HepG2 (cell line): ENCODE measurements around the gene TBC1D20. TPM values are rescaled to one million over a fixed set of nuclear protein-coding genes. Genes with fewer than 3 reads are reported as not detected.
A peak's percentile ranks its signal among the peaks of the same experiment; 100 is the strongest.

Experiments
- BHLHE40 ChIP-seq: IDR thresholded peaks from 2 replicates; pipeline ENCODE4 v1.6.1; 2011; ENCODE audit warnings: low read length, improper control_type of control experiment
- CENPT ChIP-seq: sonication (generic); formaldehyde crosslinking; IDR thresholded peaks from 2 replicates; pipeline ENCODE4 v1.8.0; 2022; ENCODE audit warnings: low read depth, mild to moderate bottlenecking, moderate library complexity, missing genetic modification reagents
- CREM ChIP-seq, 2 experiments: sonication (generic) in 1 of 2; formaldehyde crosslinking in 1 of 2; IDR thresholded peaks; 2 replicates each; pipeline versions ENCODE4 v1.4.0 to v1.6.1; 2016 to 2020; ENCODE audit warnings: antibody characterized with exemption in 1 of 2, mild to moderate bottlenecking in 1 of 2, missing genetic modification reagents in 1 of 2
- FOXO1 ChIP-seq: sonication (generic); formaldehyde crosslinking; IDR thresholded peaks from 2 replicates; pipeline ENCODE4 v1.4.0; 2020; ENCODE audit warnings: missing genetic modification reagents
- GTF2F1 ChIP-seq: fragments of 150-350 bp; IDR thresholded peaks from 2 replicates; pipeline ENCODE4 v1.6.1; 2014; ENCODE audit warnings: low read length
- MXD4 ChIP-seq: IDR thresholded peaks from 2 replicates; pipeline ENCODE4 v1.6.1; 2016; ENCODE audit warnings: mild to moderate bottlenecking, missing biosample characterization, missing genetic modification reagents
- PHF5A ChIP-seq: IDR thresholded peaks from one replicate; pipeline ENCODE4 v1.6.1; 2018; ENCODE audit warnings: low read depth, missing genetic modification reagents; ENCODE audit not compliant: unreplicated experiment
- RAD21 ChIP-seq: fragments of 450-650 bp; formaldehyde crosslinking; IDR thresholded peaks from 2 replicates; pipeline ENCODE4 v1.5.0; 2020; ENCODE audit warnings: mild to moderate bottlenecking
- RBM22 ChIP-seq: fragments of 200-400 bp; formaldehyde crosslinking; optimal IDR thresholded peaks from 2 replicates; pipeline ENCODE3; 2017; ENCODE audit warnings: mild to moderate bottlenecking, low read length, moderate library complexity
- RCOR2 ChIP-seq: IDR thresholded peaks from 2 replicates; pipeline ENCODE4 v1.6.1; 2016; ENCODE audit warnings: missing biosample characterization, missing genetic modification reagents
- SKI ChIP-seq: fragments of 450-650 bp; IDR thresholded peaks from one replicate; pipeline ENCODE4 v1.6.1; 2018; ENCODE audit warnings: mild to moderate bottlenecking; ENCODE audit not compliant: partially characterized antibody
- SNAPC5 ChIP-seq: sonication (generic); formaldehyde crosslinking; IDR thresholded peaks from 2 replicates; pipeline ENCODE4 v1.8.1; 2023; ENCODE audit warnings: mild to moderate bottlenecking, missing genetic modification reagents, borderline replicate concordance
- SOX13 ChIP-seq, 3 experiments: fragments of 450-650 bp in 1 of 3; sonication (generic) in 1 of 3; formaldehyde crosslinking in 1 of 3; IDR thresholded peaks in 2 of 3; conservative IDR thresholded peaks in 1 of 3; 2 replicates each; pipeline versions ENCODE4 v1.5.0 to v1.6.1; 2016 to 2020; ENCODE audit warnings: antibody characterized with exemption in 1 of 3, mild to moderate bottlenecking in 1 of 3, missing compliant biosample characterization in 1 of 3, missing genetic modification reagents in 1 of 3, moderate library complexity in 1 of 3
- SP1 ChIP-seq, 2 experiments: fragments of 450-650 bp in 1 of 2; sonication (generic) in 1 of 2; formaldehyde crosslinking in 1 of 2; IDR thresholded peaks; 2 replicates each; pipeline versions ENCODE4 v1.4.0 to v1.6.1; 2016 to 2020; ENCODE audit warnings: missing genetic modification reagents in 1 of 2
- SRSF1 ChIP-seq: fragments of 200-400 bp; formaldehyde crosslinking; optimal IDR thresholded peaks from 2 replicates; pipeline ENCODE3; 2017; ENCODE audit warnings: mild to moderate bottlenecking, low read depth, low read length, moderate library complexity
- SRSF4 ChIP-seq: fragments of 200-400 bp; formaldehyde crosslinking; IDR thresholded peaks from one replicate; pipeline ENCODE4 v1.6.1; 2018; ENCODE audit warnings: mild to moderate bottlenecking, low read depth, low read length, moderate library complexity; ENCODE audit not compliant: poor library complexity, severe bottlenecking
- SSRP1 ChIP-seq: IDR thresholded peaks from 2 replicates; pipeline ENCODE4 v1.6.1; 2016; ENCODE audit warnings: control low read depth
- USF2 ChIP-seq, 2 experiments: sonication (generic) in 1 of 2; formaldehyde crosslinking in 1 of 2; IDR thresholded peaks; 2 replicates each; pipeline versions ENCODE4 v1.5.1 to v1.6.1; 2011 to 2020; ENCODE audit warnings: borderline replicate concordance in 1 of 2, low read depth in 1 of 2, low read length in 1 of 2, mild to moderate bottlenecking in 1 of 2, missing genetic modification reagents in 1 of 2, moderate library complexity in 1 of 2
- XRCC5 ChIP-seq: fragments of 200-400 bp; formaldehyde crosslinking; optimal IDR thresholded peaks from 2 replicates; pipeline ENCODE3; 2017; ENCODE audit warnings: mild to moderate bottlenecking, low read length
- ZBTB8A ChIP-seq: sonication (generic); formaldehyde crosslinking; IDR thresholded peaks from 2 replicates; pipeline ENCODE4 v1.4.0; 2020; ENCODE audit warnings: mild to moderate bottlenecking, low read depth, missing genetic modification reagents, borderline replicate concordance
- ZKSCAN8 ChIP-seq: IDR thresholded peaks from 2 replicates; pipeline ENCODE4 v1.6.1; 2016; ENCODE audit warnings: borderline replicate concordance, missing genetic modification reagents, missing compliant biosample characterization
- ZNF124 ChIP-seq: sonication (generic); formaldehyde crosslinking; IDR thresholded peaks from 2 replicates; pipeline ENCODE4 v1.4.0; 2020; ENCODE audit warnings: missing genetic modification reagents
- ZNF326 ChIP-seq: sonication (generic); formaldehyde crosslinking; IDR thresholded peaks from 2 replicates; pipeline ENCODE4 v1.4.0; 2020; ENCODE audit warnings: missing genetic modification reagents, borderline replicate concordance
- ZNF432 ChIP-seq: sonication (generic); formaldehyde crosslinking; IDR thresholded peaks from 2 replicates; pipeline ENCODE4 v1.5.0; 2020; ENCODE audit warnings: missing genetic modification reagents, mild to moderate bottlenecking, borderline replicate concordance
- ZNF530 ChIP-seq: sonication (generic); formaldehyde crosslinking; IDR thresholded peaks from 2 replicates; pipeline ENCODE4 v1.5.0; 2020; ENCODE audit warnings: low read depth, mild to moderate bottlenecking, missing genetic modification reagents
- ZNF619 ChIP-seq: sonication (generic); formaldehyde crosslinking; IDR thresholded peaks from 2 replicates; pipeline ENCODE4 v1.4.0; 2020; ENCODE audit warnings: mild to moderate bottlenecking, missing genetic modification reagents
- ZNF737 ChIP-seq: sonication (generic); formaldehyde crosslinking; IDR thresholded peaks from 2 replicates; pipeline ENCODE4 v1.5.0; 2020; ENCODE audit warnings: missing genetic modification reagents, mild to moderate bottlenecking, borderline replicate concordance
- ZNF879 ChIP-seq: sonication (generic); formaldehyde crosslinking; IDR thresholded peaks from 2 replicates; pipeline ENCODE4 v1.8.1; 2023; ENCODE audit warnings: missing genetic modification reagents
- polyA plus RNA-seq, 8 experiments: library from polyadenylated mRNA; depleted of rRNA in 3 of 8; stranded (reverse) in 7 of 8; unstranded in 1 of 8; fragments of >200 nt; fragmentation: Illumina TruSeq in 4 of 8; extraction: Trizol in 4 of 8; gene quantifications; 2 replicates each; pipeline versions ENCODE4 v1.2.1 to v1.2.3, GENCODE V29; 2011 to 2016; ENCODE audit warnings: low read depth in 4 of 8, missing spikeins in 1 of 8, mixed read lengths in 1 of 8; ENCODE audit not compliant: insufficient read depth in 1 of 8
- total RNA-seq, 5 experiments: library from RNA; depleted of rRNA; stranded (reverse); fragments of >200 nt; fragmentation: Illumina TruSeq; extraction: Trizol; gene quantifications; 2 replicates each; pipeline ENCODE4 v1.2.3, GENCODE V29; 2016; ENCODE audit warnings: low read depth in 1 of 5

Gene TBC1D20
- total and polyA plus RNA-seq, 2 of the 13 experiments (the other 11 are each of a cell fraction or from before 2014, with no cell fraction given) = 36.6 to 47.1 TPM

GRCh38 chr20:391041-391711 lies 71.2 kb downstream of the TBC1D20 start (continued):
- TF ChIP-seq SOX13 (IDR thresholded peaks at IDR 0.05) = no peak
- no peak for TF ChIP-seq SOX13 (CRISPR knock-in tag; conservative IDR thresholded peaks at IDR 0.05 in 1 of 2, IDR thresholded peaks at IDR 0.05 in 1 of 2)
- TF ChIP-seq CENPT (CRISPR knock-in tag) = no peak
- peak; percentile 57 for TF ChIP-seq SSRP1 (CRISPR knock-in tag)
- TF ChIP-seq ZNF530 (CRISPR knock-in tag) = no peak
- TF ChIP-seq SRSF4 = no peak
- no peak for TF ChIP-seq ZNF619 (CRISPR knock-in tag)
- TF ChIP-seq PHF5A (CRISPR knock-in tag) = no peak
- peak; percentile 32; the same call in 1 of the 2 replicates for TF ChIP-seq ZNF326 (CRISPR knock-in tag)
- no peak for TF ChIP-seq CREM (IDR thresholded peaks at IDR 0.05)
- TF ChIP-seq CREM (CRISPR knock-in tag; IDR thresholded peaks at IDR 0.05) = no peak
- no peak for TF ChIP-seq BHLHE40
- no peak for TF ChIP-seq RCOR2
- TF ChIP-seq RBM22 = peak; percentile 92
- TF ChIP-seq ZNF124 (CRISPR knock-in tag) = no peak
- TF ChIP-seq ZKSCAN8 (CRISPR knock-in tag) = no peak
- TF ChIP-seq GTF2F1 = no peak
- TF ChIP-seq ZNF737 (CRISPR knock-in tag) = no peak
- TF ChIP-seq SP1 (IDR thresholded peaks at IDR 0.05) = no peak
- TF ChIP-seq SP1 (CRISPR knock-in tag; IDR thresholded peaks at IDR 0.05) = no peak
- no peak for TF ChIP-seq MXD4 (CRISPR knock-in tag)
- TF ChIP-seq RAD21 (CRISPR knock-in tag) = peak; percentile 36
- TF ChIP-seq ZNF879 = no peak
- TF ChIP-seq SKI = no peak
- no peak for TF ChIP-seq ZNF432 (CRISPR knock-in tag)
- TF ChIP-seq SRSF1 = no peak
- no peak for TF ChIP-seq XRCC5
- no peak for TF ChIP-seq FOXO1
- TF ChIP-seq USF2 (IDR thresholded peaks at IDR 0.05; ENCODE audit: low read depth, low read length) = no peak
- 0 out of 2 replicates have a peak, but pooled peaks have one; percentile 3 for TF ChIP-seq USF2 (CRISPR knock-in tag; IDR thresholded peaks at IDR 0.05; ENCODE audit: borderline replicate concordance)
- no peak for TF ChIP-seq SNAPC5 (CRISPR knock-in tag)
- no peak for TF ChIP-seq ZBTB8A (CRISPR knock-in tag)
